Urinary bladder (tissue), 4 donors: ENCODE data around the gene NECTIN3. TPM values are rescaled to one million over a fixed set of nuclear protein-coding genes. Genes with fewer than 3 reads are reported as not detected.

Source experiments
- DNase-seq: peaks from one replicate; pipeline ENCODE4 v3.0.0-alpha.2; 2015; ENCODE audit errors: extremely low spot score
- H3K27ac ChIP-seq: one replicate; pipeline ENCODE4 v1.5.1; 2013; ENCODE audit warnings: low read depth, mild to moderate bottlenecking, moderate library complexity
- H3K36me3 ChIP-seq: one replicate; pipeline ENCODE4 v1.6.1; 2013; ENCODE audit warnings: mild to moderate bottlenecking, moderate library complexity; ENCODE audit not compliant: insufficient read depth
- H3K4me1 ChIP-seq: one replicate; pipeline ENCODE4 v1.6.1; 2013; ENCODE audit warnings: mild to moderate bottlenecking, moderate library complexity; ENCODE audit not compliant: insufficient read depth
- H3K4me3 ChIP-seq: one replicate; pipeline ENCODE4 v1.5.1; 2013; ENCODE audit warnings: low read depth, low read length
- WGBS: extraction: QIAGEN DNeasy Blood & Tissue Kit; methylation state at CpG from one replicate; pipeline ENCODE4 v1.1.7; 2013; 5-methylcytosine and 5-hydroxymethylcytosine counted together
- polyA plus RNA-seq: library from polyadenylated mRNA; stranded (reverse); fragments of 200-250 nt; gene quantifications from one replicate; pipeline ENCODE4 v1.2.3, GENCODE V29; 2013
- total RNA-seq: library from RNA; depleted of rRNA; stranded (reverse); fragments of >200 nt; gene quantifications from one replicate; pipeline ENCODE4 v1.2.3, GENCODE V29; 2014
- donor health status: healthy with polysubstance abuse.
- donor health status: healthy.

The NECTIN3 gene
- total and polyA plus RNA-seq, 2 donors = 12.1 to 71.3 TPM

GRCh38 chr3:111069974-111070771 is 1.4 kb upstream of the NECTIN3 start:
- 7% methylated on average over 25 of the region's 25 CpGs for WGBS
- no peaks in the 10 kb centered on the region for H3K36me3 ChIP-seq
- H3K4me3 ChIP-seq = peak overlapping the region; percentile 99
- peak overlapping the region; percentile 23 for H3K27ac ChIP-seq
- no peaks in the 10 kb centered on the region for H3K4me1 ChIP-seq
- no peak for DNase-seq

- peak overlapping the region; percentile 99 for H3K4me3 ChIP-seq
- H3K27ac ChIP-seq = peak overlapping the region; percentile 38
- H3K36me3 ChIP-seq = no peaks in the 10 kb centered on the region
- no peaks in the 10 kb centered on the region for H3K4me1 ChIP-seq
- DNase-seq = peak; percentile 51
- WGBS = under 1% methylated on average over 23 of the region's 23 CpGs
Observed at GRCh38 chr3:111070772-111071256, 802 bp upstream of the NECTIN3 start.

- Histone ChIP-seq H3K36me3 (no peaks in the 10 kb centered on the region), H3K4me3 (peak overlapping the region; percentile 99), H3K4me1 (no peaks in the 10 kb centered on the region), H3K27ac (peak overlapping the region; percentile 89)
- DNase-seq = no peak
- WGBS = under 1% methylated on average over 71 of the region's 71 CpGs
Observed at GRCh38 chr3:111072031-111072921, 660 bp downstream of the NECTIN3 start.

- H3K4me3 ChIP-seq = peak overlapping the region; percentile 99
- H3K4me1 ChIP-seq = no peaks in the 10 kb centered on the region
- H3K27ac ChIP-seq = no peak overlapping the region
- H3K36me3 ChIP-seq = no peaks in the 10 kb centered on the region
- DNase-seq = no peak
- WGBS = 36% methylated on average over 5 of the region's 5 CpGs
Observed at GRCh38 chr3:111073218-111073617, 1.6 kb downstream of the NECTIN3 start.

- Histone ChIP-seq H3K4me3 (no peak overlapping the region), H3K27ac (no peak overlapping the region), H3K4me1 (no peaks in the 10 kb centered on the region), H3K36me3 (no peaks in the 10 kb centered on the region)
- no peak for DNase-seq
- 95% methylated on average over 5 of the region's 5 CpGs for whole genome bisulfite sequencing
Observed at GRCh38 chr3:111076732-111077131, 5.1 kb downstream of the NECTIN3 start.

GRCh38 chr3:111077369-111077768 is 5.8 kb downstream of the NECTIN3 start:
- Histone ChIP-seq H3K27ac (no peak overlapping the region), H3K4me3 (no peak overlapping the region), H3K4me1 (no peaks in the 10 kb centered on the region), H3K36me3 (no peaks in the 10 kb centered on the region)
- 97% methylated on average over 2 of the region's 2 CpGs for WGBS
- no peak for DNase-seq

- H3K4me3 ChIP-seq = no peak overlapping the region
- H3K36me3 ChIP-seq = no peaks in the 10 kb centered on the region
- no peak overlapping the region for H3K27ac ChIP-seq
- H3K4me1 ChIP-seq = no peaks in the 10 kb centered on the region
- DNase-seq = no peak
- 38% methylated on average over 1 of the region's 1 CpG for WGBS
Observed at GRCh38 chr3:111080413-111080812, 8.8 kb downstream of the NECTIN3 start.

- H3K36me3 ChIP-seq = no peaks in the 10 kb centered on the region
- no peak overlapping the region for H3K27ac ChIP-seq
- H3K4me1 ChIP-seq = no peaks in the 10 kb centered on the region
- 81% methylated on average over 3 of the region's 3 CpGs for WGBS
- no peak for DNase-seq
- H3K4me3 ChIP-seq = no peak overlapping the region
Observed at GRCh38 chr3:111081008-111081545, 9.5 kb downstream of the NECTIN3 start.

- H3K4me1 ChIP-seq = no peaks in the 10 kb centered on the region
- WGBS = 76% methylated on average over 2 of the region's 2 CpGs
- no peak overlapping the region for H3K27ac ChIP-seq
Observed at GRCh38 chr3:111084911-111085310, 13.3 kb downstream of the NECTIN3 start.

GRCh38 chr3:111087924-111088469 is 16.4 kb downstream of the NECTIN3 start:
- Histone ChIP-seq H3K27ac (no peak overlapping the region), H3K36me3 (no peaks in the 10 kb centered on the region), H3K4me1 (no peaks in the 10 kb centered on the region), H3K4me3 (no peak overlapping the region)
- no peak for DNase-seq

More at GRCh38 chr3:111084911-111085310, 13.3 kb downstream of the NECTIN3 start:
- DNase-seq = no peak
- no peak overlapping the region for H3K4me3 ChIP-seq
- no peaks in the 10 kb centered on the region for H3K36me3 ChIP-seq

GRCh38 chr3:111096487-111097209 is 25.0 kb downstream of the NECTIN3 start:
- no peaks in the 10 kb centered on the region for H3K36me3 ChIP-seq
- no peak overlapping the region for H3K4me3 ChIP-seq
- no peak for DNase-seq
- H3K27ac ChIP-seq = no peak overlapping the region
- 86% methylated on average over 10 of the region's 10 CpGs for WGBS
- no peaks in the 10 kb centered on the region for H3K4me1 ChIP-seq

GRCh38 chr3:111103807-111104206 is 32.2 kb downstream of the NECTIN3 start:
- Histone ChIP-seq H3K27ac (no peak overlapping the region), H3K4me3 (no peak overlapping the region), H3K36me3 (no peaks in the 10 kb centered on the region), H3K4me1 (no peaks in the 10 kb centered on the region)
- no peak for DNase-seq
- WGBS = 89% methylated on average over 1 of the region's 1 CpG
